ENCODE results near the gene SHISA9.

The SHISA9 gene

DNA sequence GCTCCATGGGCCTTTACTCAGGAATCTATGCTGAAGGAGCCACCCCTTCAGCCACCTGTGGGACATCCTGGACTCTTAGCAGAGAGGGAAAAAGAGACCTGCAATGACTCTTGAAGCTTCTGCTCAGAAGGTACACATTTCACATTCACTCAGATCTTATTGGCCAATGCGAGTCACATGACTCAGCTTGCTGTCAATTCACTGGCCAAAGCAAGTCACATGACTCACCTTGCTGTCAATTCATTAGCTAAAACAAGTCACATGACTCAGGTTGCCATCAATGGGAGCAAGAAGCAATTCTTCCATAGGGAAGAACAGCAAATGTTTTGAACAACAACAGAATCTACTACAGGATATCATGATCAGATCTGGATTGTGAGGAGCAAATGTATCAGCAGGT is 233.4 kb downstream of the SHISA9 start:
- no peak for ATAC-seq (replicated peaks; ENCODE audit: extremely low read depth, poor library complexity, severe bottlenecking)
- Mint-ChIP-seq H3K4me1 (no peaks in the 10 kb centered on the region), H3K27me3 (no peaks in the 10 kb centered on the region), H3K36me3 (ENCODE audit: insufficient read depth) (no peaks in the 10 kb centered on the region), H3K27ac (ENCODE audit: low read depth) (no peak overlapping the region), H3K4me3 (no peak overlapping the region), H3K9me3 (peaks cover 10% of the 10 kb centered on the region)
- DNase-seq (ENCODE audit: low spot score in 2 of 2): no peak

DNA sequence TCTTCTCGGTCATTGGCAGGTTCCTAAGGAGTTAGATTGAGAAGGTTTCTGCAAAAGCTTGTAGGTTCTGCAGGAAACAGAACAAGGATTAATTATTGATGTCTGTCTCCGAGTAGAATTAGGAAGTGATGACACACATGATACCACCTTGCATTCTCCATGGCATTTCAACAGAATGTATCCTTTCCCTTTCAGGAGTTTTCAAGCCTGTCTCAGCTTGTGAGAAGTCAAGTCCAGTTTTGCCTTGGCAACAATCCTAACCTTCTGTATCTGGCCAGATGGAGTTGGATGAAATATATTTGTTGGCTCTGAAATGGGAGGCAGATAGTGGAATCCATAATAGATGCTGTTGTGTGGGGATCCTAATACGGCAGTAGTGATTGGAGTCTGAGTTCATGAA is 235.5 kb downstream of the SHISA9 start:
- no peaks in the 10 kb centered on the region for H3K36me3 Mint-ChIP-seq (ENCODE audit: insufficient read depth)
- H3K27ac Mint-ChIP-seq (ENCODE audit: low read depth): no peak overlapping the region
- no peak for DNase-seq (ENCODE audit: low spot score in 2 of 2)
- H3K27me3 Mint-ChIP-seq: no peaks in the 10 kb centered on the region
- H3K4me1 Mint-ChIP-seq: no peaks in the 10 kb centered on the region
- H3K4me3 Mint-ChIP-seq: no peak overlapping the region
- H3K9me3 Mint-ChIP-seq: peaks cover 5% of the 10 kb centered on the region
- ATAC-seq (replicated peaks; ENCODE audit: extremely low read depth, poor library complexity, severe bottlenecking): no peak

DNA sequence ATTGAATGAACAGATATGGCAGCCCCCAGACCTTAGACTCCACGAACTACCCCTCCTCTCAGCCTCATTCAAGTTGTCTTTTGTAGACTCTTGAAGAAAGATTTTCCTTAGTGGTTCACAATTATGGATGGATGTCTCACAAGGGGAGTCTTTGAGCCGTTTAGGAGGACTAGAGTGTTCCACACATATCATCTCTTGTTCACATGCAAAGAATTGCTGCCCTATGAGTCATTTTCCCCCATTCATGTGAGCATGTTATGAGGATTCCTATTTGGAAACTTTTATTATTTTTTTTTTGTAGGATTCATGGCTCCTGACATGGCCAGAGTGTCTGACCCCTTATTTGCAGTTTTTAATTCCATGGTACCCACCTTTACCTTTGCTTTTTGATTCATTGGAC is 237.1 kb downstream of the SHISA9 start:
- no peak for ATAC-seq (replicated peaks; ENCODE audit: extremely low read depth, poor library complexity, severe bottlenecking)
- no peak for DNase-seq (ENCODE audit: low spot score in 2 of 2)
- H3K27ac Mint-ChIP-seq (ENCODE audit: low read depth): no peak overlapping the region
- H3K36me3 Mint-ChIP-seq (ENCODE audit: insufficient read depth): no peaks in the 10 kb centered on the region
- no peaks in the 10 kb centered on the region for H3K4me1 Mint-ChIP-seq
- no peaks in the 10 kb centered on the region for H3K27me3 Mint-ChIP-seq
- peaks cover 5% of the 10 kb centered on the region for H3K9me3 Mint-ChIP-seq
- H3K4me3 Mint-ChIP-seq: no peak overlapping the region

DNA sequence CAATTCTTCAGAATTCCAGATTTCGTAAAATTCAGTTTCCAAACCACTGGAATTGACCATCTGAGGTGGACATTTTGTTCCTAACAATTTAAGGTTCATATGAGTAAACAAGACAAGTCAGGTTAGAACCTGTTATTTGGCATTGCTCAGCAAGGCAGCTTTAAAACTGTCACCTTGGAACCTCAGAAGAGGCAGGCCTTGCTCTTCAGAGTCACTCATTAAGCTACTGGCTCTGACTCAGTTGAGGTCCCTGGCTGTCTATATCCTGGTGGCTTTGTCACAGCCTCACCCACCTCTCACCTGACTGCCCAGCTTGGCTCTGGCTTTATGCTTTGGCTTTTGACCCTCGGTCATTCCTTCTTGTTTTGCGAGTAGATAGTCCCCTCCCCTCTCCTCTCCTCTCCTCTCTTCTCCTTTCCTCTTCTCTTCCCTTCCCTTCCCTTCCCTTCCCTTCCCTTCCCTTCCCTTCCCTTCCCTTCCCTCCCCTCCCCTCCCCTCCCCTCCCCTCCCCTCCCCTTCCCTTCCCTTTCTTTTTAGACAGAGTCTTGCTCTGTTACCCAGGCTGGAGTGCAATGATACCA is 238.4 kb downstream of the SHISA9 start:
- ATAC-seq (replicated peaks; ENCODE audit: extremely low read depth, poor library complexity, severe bottlenecking) (no peak), DNase-seq (ENCODE audit: low spot score in 2 of 2) (no peak)
- H3K27me3 Mint-ChIP-seq: no peaks in the 10 kb centered on the region
- no peak overlapping the region for H3K4me3 Mint-ChIP-seq
- no peaks in the 10 kb centered on the region for H3K36me3 Mint-ChIP-seq (ENCODE audit: insufficient read depth)
- no peaks in the 10 kb centered on the region for H3K4me1 Mint-ChIP-seq
- no peak overlapping the region for H3K27ac Mint-ChIP-seq (ENCODE audit: low read depth)
- peaks cover 5% of the 10 kb centered on the region for H3K9me3 Mint-ChIP-seq

DNA sequence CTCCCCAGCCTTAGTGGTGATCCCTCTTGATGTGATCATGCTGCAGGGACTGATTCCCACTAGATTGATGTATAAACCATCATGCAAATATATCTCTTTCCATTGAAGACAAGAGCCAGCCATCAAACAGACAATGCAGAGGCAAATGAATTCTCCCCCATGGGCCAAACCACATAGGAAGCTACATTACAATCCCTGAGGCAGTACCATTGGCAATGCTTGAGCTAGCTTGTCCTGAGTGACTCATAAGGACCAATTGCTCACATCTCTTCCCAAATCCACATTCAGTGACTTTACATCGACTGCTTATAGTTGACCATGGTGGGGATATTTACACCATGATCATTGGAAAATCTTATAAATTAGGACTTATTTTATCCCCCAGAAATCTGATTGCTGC is 242.2 kb downstream of the SHISA9 start:
- no peak for ATAC-seq (replicated peaks; ENCODE audit: extremely low read depth, poor library complexity, severe bottlenecking)
- H3K4me3 Mint-ChIP-seq: no peak overlapping the region
- no peaks in the 10 kb centered on the region for H3K36me3 Mint-ChIP-seq (ENCODE audit: insufficient read depth)
- H3K4me1 Mint-ChIP-seq: no peaks in the 10 kb centered on the region
- peaks cover 5% of the 10 kb centered on the region for H3K9me3 Mint-ChIP-seq
- H3K27ac Mint-ChIP-seq (ENCODE audit: low read depth): no peak overlapping the region
- no peak for DNase-seq (ENCODE audit: low spot score in 2 of 2)
- no peaks in the 10 kb centered on the region for H3K27me3 Mint-ChIP-seq

DNA sequence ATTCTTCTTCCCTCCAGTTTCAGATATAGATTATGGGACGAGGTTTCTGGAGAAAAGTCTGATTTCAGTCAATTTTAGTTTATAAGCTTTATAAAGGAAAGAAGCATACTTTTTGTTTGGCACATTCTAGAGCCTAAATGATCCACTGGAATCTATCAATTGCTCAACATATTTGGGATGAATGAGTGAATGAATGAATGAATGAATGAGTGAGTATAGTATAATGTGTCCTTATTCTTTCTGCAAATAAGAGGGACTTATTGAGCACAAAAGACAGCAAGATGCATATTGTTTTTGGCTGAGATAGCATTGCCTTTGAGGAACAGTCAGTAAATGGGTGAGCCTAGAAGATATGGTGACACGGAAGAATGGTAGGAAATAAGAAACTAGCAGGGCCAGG is 245.4 kb downstream of the SHISA9 start:
- Mint-ChIP-seq H3K4me1 (no peaks in the 10 kb centered on the region), H3K9me3 (no peaks in the 10 kb centered on the region), H3K27ac (ENCODE audit: low read depth) (no peak overlapping the region), H3K36me3 (ENCODE audit: insufficient read depth) (no peaks in the 10 kb centered on the region), H3K27me3 (no peaks in the 10 kb centered on the region), H3K4me3 (no peak overlapping the region)
- DNase-seq (ENCODE audit: low spot score in 2 of 2) (no peak), ATAC-seq (replicated peaks; ENCODE audit: extremely low read depth, poor library complexity, severe bottlenecking) (no peak)

DNA sequence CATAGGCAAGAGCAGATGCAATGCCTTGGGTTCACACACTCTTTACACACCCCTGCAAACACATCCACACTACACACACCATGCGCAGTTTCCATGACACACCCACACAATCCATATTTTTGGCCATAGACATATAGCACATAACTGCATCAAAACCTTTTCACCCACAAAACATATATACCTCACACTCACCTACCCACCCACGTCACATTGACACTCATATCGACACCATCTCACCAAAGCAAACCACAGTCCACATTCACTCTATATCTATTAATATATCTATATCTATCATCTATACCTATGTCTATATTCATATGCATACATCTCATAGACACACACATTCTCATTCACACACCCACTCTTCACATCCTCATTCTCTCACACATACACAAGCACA is 246.9 kb downstream of the SHISA9 start:
- Mint-ChIP-seq H3K36me3 (ENCODE audit: insufficient read depth) (no peaks in the 10 kb centered on the region), H3K4me1 (no peaks in the 10 kb centered on the region), H3K27ac (ENCODE audit: low read depth) (no peak overlapping the region), H3K9me3 (no peaks in the 10 kb centered on the region), H3K27me3 (no peaks in the 10 kb centered on the region), H3K4me3 (no peak overlapping the region)
- DNase-seq (ENCODE audit: low spot score in 2 of 2) (no peak), ATAC-seq (replicated peaks; ENCODE audit: extremely low read depth, poor library complexity, severe bottlenecking) (no peak)

DNA sequence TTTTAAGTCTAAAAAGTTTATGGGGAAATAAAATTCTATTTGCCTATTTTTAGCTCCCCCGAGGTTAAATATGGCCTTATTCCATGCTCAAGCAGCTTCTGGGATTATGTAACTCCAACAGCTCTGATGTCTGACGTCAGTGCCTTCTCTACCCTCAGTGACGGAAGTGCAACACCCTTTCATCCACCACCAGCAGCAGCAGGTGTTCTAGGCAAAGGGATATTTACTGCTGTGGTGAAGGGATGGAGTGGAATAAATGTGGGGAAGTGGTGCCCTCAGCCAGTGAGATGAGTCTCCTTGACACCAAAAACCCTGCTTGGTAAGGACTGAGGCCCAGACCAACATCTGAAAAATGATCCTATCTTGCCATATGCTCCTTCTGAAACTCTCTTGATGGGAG is 247.4 kb downstream of the SHISA9 start:
- DNase-seq (ENCODE audit: low spot score in 2 of 2): no peak
- ATAC-seq (replicated peaks; ENCODE audit: extremely low read depth, poor library complexity, severe bottlenecking): no peak
- H3K9me3 Mint-ChIP-seq: no peaks in the 10 kb centered on the region
- no peak overlapping the region for H3K4me3 Mint-ChIP-seq
- no peaks in the 10 kb centered on the region for H3K36me3 Mint-ChIP-seq (ENCODE audit: insufficient read depth)
- H3K27ac Mint-ChIP-seq (ENCODE audit: low read depth): no peak overlapping the region
- no peaks in the 10 kb centered on the region for H3K4me1 Mint-ChIP-seq
- H3K27me3 Mint-ChIP-seq: no peaks in the 10 kb centered on the region

DNA sequence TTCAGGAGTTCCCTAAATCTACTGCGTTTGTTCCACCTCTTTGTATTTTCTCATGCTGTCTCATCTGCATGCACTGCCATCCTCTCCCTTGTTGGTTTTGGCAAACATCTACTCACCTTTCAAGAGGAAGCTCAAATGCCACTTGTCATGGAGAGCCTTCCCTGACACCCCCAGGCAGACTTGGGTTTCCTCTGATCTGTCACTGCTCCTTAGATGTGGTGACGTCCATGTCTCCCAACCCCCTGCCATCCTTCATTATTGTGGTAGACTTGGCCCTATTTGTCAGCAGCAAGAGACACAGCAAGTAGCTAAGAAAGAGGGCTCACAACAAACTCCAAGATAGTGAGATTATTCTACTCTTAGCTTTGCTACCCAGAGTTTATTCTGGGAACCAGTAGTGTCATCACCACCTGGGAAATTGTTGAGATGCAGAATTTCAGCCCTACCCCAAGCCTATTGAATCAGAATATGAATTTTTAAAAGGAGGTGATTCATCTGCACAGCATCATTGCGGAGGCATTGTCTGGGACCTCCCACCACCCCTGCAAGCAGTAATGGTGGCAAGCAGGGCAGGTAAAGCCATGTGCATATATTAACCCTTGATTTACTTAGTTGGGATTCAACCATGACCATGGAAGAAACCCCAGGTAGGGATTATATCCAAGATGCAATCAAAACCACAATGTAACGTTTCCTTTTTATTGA is 248.9 kb downstream of the SHISA9 start:
- DNase-seq (ENCODE audit: low spot score in 2 of 2) (no peak), ATAC-seq (replicated peaks; ENCODE audit: extremely low read depth, poor library complexity, severe bottlenecking) (no peak)
- Mint-ChIP-seq H3K27ac (ENCODE audit: low read depth) (no peak overlapping the region), H3K36me3 (ENCODE audit: insufficient read depth) (no peaks in the 10 kb centered on the region), H3K27me3 (no peaks in the 10 kb centered on the region), H3K4me1 (no peaks in the 10 kb centered on the region), H3K4me3 (no peak overlapping the region), H3K9me3 (no peaks in the 10 kb centered on the region)

DNA sequence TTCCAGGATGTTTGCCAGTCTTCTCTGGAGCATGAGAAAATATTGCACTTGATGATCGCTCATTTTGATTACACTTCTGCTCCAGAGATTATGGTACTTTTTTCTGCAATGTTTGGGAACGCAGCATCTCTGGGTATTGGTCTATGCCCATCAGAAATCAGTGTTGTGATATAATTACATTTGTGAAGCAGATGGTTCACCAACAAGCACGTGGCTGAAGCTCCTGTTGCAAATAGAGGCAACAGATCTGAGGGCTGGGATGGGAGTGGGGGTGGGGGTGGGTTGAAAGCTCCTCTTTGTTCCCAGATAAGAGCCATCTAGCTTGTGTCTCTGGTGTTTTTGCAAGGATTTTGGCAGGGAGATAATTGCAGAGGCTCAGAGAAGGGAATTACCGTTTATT is 252.3 kb downstream of the SHISA9 start:
- Mint-ChIP-seq H3K4me1 (no peaks in the 10 kb centered on the region), H3K27ac (ENCODE audit: low read depth) (no peak overlapping the region), H3K9me3 (no peaks in the 10 kb centered on the region), H3K4me3 (no peak overlapping the region), H3K36me3 (ENCODE audit: insufficient read depth) (no peaks in the 10 kb centered on the region), H3K27me3 (no peaks in the 10 kb centered on the region)
- no peak for DNase-seq (ENCODE audit: low spot score in 2 of 2)
- no peak for ATAC-seq (replicated peaks; ENCODE audit: extremely low read depth, poor library complexity, severe bottlenecking)

DNA sequence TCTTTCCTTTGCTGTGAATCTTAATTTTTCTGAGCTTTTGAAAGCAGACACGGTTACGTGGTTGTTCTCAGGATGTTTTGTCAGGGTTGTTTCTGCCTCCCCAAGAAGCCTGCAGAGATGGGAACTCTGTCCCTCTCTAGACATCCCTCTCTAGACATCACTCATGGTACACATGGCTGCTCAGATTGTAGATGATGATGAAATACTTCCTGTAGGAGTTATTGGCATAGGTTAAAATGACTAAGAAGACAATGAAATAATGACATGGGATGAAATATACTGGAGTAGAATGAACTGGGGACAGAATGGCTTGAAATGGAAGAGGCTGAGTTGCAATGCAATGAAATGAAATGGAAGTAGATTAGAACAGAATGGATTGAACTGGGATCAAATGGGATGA is 253.4 kb downstream of the SHISA9 start:
- Mint-ChIP-seq H3K9me3 (no peaks in the 10 kb centered on the region), H3K4me1 (no peaks in the 10 kb centered on the region), H3K27ac (ENCODE audit: low read depth) (no peak overlapping the region), H3K36me3 (ENCODE audit: insufficient read depth) (no peaks in the 10 kb centered on the region), H3K27me3 (no peaks in the 10 kb centered on the region), H3K4me3 (no peak overlapping the region)
- no peak for DNase-seq (ENCODE audit: low spot score in 2 of 2)
- ATAC-seq (replicated peaks; ENCODE audit: extremely low read depth, poor library complexity, severe bottlenecking): no peak

DNA sequence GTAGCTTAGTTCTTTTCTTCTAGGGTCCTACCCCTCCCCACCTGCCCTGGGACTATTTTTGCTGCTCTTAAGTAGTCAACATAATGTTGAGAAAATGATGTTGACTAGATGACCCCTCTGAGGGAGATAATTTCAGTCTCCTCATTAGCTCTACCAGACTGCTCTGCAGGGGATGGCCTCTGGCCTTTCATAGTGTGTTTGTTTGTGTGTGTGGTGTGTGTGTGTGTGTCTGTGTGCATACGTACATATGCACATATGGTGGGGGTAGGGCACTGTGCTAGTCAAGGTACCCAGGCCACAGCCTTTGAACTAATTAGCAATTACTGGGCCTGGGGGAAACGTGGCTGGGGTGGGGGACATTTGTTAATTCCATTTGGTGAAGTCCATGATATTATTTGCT is 254.0 kb downstream of the SHISA9 start:
- H3K9me3 Mint-ChIP-seq: no peaks in the 10 kb centered on the region
- H3K4me3 Mint-ChIP-seq: no peak overlapping the region
- H3K27ac Mint-ChIP-seq (ENCODE audit: low read depth): no peak overlapping the region
- H3K36me3 Mint-ChIP-seq (ENCODE audit: insufficient read depth): no peaks in the 10 kb centered on the region
- no peaks in the 10 kb centered on the region for H3K27me3 Mint-ChIP-seq
- ATAC-seq (replicated peaks; ENCODE audit: extremely low read depth, poor library complexity, severe bottlenecking) (no peak), DNase-seq (ENCODE audit: low spot score in 2 of 2) (no peak)
- no peaks in the 10 kb centered on the region for H3K4me1 Mint-ChIP-seq

DNA sequence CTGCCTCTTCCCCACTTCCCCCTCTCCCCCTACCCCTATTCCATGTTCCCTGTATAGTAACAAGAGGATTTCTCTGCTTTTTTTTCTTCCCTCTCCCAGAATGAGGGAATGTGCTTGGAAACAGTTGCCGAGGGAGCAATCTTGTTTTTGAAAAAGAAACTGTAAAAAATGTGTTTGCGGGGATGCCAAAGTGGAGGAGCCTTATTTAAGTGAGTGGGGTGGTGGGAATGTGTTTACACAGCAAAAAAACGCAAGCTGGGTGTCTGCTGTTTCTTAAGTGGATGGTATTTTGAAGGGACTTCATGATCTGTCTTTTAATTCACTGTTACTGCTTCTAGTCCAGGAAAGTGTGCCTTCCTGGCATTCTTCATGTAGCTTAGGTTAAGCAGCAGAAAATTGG is 254.4 kb downstream of the SHISA9 start:
- Mint-ChIP-seq H3K4me3 (no peak overlapping the region), H3K27ac (ENCODE audit: low read depth) (no peak overlapping the region), H3K36me3 (ENCODE audit: insufficient read depth) (no peaks in the 10 kb centered on the region), H3K9me3 (no peaks in the 10 kb centered on the region), H3K4me1 (no peaks in the 10 kb centered on the region), H3K27me3 (no peaks in the 10 kb centered on the region)
- ATAC-seq (replicated peaks; ENCODE audit: extremely low read depth, poor library complexity, severe bottlenecking): no peak
- DNase-seq (ENCODE audit: low spot score in 2 of 2): no peak

Data from central memory CD8-positive, alpha-beta T cell (primary cell).